H1 (cell line): ENCODE data around the gene GTSE1. TPM values are rescaled to one million over a fixed set of nuclear protein-coding genes. Genes with fewer than 3 reads are reported as not detected.

Experiments used
- BCL11A ChIP-seq, 2 experiments: IDR thresholded peaks; one replicate each; pipeline ENCODE4 v1.6.1; 2011; ENCODE audit warnings: low read depth in 2 of 2, low read length in 2 of 2, mild to moderate bottlenecking in 2 of 2
- CREB1 ChIP-seq: IDR thresholded peaks from 2 replicates; pipeline ENCODE4 v1.6.1; 2012; ENCODE audit warnings: inconsistent platforms
- HDAC6 ChIP-seq: IDR thresholded peaks from one replicate; pipeline ENCODE4 v1.7.1; 2012; ENCODE audit warnings: low read depth, mild to moderate bottlenecking, inconsistent platforms, low read length, moderate library complexity
- SRF ChIP-seq: IDR thresholded peaks from 2 replicates; pipeline ENCODE4 v1.6.1; 2011; ENCODE audit warnings: mild to moderate bottlenecking, low read depth, low read length, moderate library complexity
- polyA plus RNA-seq, 7 experiments: library from polyadenylated mRNA; depleted of rRNA in 3 of 7; stranded (reverse) in 5 of 7; unstranded in 2 of 7; fragments of >200 nt in 5 of 7; fragments of 200-250 nt in 2 of 7; gene quantifications; 1 replicate in 5 of 7; 2 replicates in 1 of 7; 4 replicates in 1 of 7; pipeline versions ENCODE4 v1.2.1 to v1.2.3, GENCODE V29; 2011 to 2013; ENCODE audit warnings: missing spikeins in 2 of 7, mixed read lengths in 2 of 7
- total RNA-seq: library from RNA; stranded (reverse); fragmentation: NEBNext Ultra II Directional; extraction: Animal tissue kit (Norgen Biotek cat#: 25700); gene quantifications from 2 replicates; pipeline ENCODE4 v1.2.1, GENCODE V29; 2021
- TF ChIP-seq, protein P1 (sequence below): fragments of 300-600 bp; sonication (generic); IDR thresholded peaks from 2 replicates; pipeline ENCODE4 v1.7.1; 2012; ENCODE audit warnings: low read length, moderate library complexity, mild to moderate bottlenecking, inconsistent platforms; ENCODE audit not compliant: insufficient replicate concordance
- TF ChIP-seq, protein P2 (sequence below), 3 experiments: IDR thresholded peaks; 1 replicate in 2 of 3; 2 replicates in 1 of 3; pipeline versions ENCODE4 v1.5.1 to v1.6.1; 2011; ENCODE audit warnings: low read length in 3 of 3, mild to moderate bottlenecking in 3 of 3, inconsistent platforms in 2 of 3, low read depth in 1 of 3, moderate library complexity in 1 of 3; ENCODE audit not compliant: insufficient read depth in 1 of 3; ENCODE audit errors: control extremely low read depth in 1 of 3

Gene GTSE1
- total and polyA plus RNA-seq, 2 of the 8 experiments (the other 6 are each of a cell fraction or from before 2014, with no cell fraction given): 17.5 to 38.6 TPM

DNA sequence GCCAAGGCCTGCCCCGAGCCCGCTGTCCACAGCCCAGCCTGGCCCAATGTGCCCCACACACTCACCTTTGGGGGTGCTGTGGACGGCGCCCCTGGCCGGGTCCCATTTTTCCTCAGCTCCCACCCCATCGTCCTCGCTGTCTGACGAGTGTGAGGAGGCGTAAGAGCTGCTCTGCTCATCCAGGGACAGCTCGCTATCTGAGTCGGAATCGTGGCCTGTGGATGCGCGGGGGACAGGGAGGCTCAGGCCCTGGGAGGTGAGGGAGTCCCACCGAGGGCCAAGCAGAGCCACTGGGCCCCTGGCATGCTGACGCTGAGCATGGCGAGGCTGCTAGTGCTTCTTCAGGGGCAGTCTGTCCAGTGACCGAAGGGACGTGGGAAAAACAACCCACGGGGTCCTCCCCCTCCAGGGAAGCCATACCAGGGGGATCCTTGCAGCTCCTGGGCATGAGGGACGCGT lies 68.5 kb downstream of the GTSE1 start (continued):
- TF ChIP-seq, protein P1, sequence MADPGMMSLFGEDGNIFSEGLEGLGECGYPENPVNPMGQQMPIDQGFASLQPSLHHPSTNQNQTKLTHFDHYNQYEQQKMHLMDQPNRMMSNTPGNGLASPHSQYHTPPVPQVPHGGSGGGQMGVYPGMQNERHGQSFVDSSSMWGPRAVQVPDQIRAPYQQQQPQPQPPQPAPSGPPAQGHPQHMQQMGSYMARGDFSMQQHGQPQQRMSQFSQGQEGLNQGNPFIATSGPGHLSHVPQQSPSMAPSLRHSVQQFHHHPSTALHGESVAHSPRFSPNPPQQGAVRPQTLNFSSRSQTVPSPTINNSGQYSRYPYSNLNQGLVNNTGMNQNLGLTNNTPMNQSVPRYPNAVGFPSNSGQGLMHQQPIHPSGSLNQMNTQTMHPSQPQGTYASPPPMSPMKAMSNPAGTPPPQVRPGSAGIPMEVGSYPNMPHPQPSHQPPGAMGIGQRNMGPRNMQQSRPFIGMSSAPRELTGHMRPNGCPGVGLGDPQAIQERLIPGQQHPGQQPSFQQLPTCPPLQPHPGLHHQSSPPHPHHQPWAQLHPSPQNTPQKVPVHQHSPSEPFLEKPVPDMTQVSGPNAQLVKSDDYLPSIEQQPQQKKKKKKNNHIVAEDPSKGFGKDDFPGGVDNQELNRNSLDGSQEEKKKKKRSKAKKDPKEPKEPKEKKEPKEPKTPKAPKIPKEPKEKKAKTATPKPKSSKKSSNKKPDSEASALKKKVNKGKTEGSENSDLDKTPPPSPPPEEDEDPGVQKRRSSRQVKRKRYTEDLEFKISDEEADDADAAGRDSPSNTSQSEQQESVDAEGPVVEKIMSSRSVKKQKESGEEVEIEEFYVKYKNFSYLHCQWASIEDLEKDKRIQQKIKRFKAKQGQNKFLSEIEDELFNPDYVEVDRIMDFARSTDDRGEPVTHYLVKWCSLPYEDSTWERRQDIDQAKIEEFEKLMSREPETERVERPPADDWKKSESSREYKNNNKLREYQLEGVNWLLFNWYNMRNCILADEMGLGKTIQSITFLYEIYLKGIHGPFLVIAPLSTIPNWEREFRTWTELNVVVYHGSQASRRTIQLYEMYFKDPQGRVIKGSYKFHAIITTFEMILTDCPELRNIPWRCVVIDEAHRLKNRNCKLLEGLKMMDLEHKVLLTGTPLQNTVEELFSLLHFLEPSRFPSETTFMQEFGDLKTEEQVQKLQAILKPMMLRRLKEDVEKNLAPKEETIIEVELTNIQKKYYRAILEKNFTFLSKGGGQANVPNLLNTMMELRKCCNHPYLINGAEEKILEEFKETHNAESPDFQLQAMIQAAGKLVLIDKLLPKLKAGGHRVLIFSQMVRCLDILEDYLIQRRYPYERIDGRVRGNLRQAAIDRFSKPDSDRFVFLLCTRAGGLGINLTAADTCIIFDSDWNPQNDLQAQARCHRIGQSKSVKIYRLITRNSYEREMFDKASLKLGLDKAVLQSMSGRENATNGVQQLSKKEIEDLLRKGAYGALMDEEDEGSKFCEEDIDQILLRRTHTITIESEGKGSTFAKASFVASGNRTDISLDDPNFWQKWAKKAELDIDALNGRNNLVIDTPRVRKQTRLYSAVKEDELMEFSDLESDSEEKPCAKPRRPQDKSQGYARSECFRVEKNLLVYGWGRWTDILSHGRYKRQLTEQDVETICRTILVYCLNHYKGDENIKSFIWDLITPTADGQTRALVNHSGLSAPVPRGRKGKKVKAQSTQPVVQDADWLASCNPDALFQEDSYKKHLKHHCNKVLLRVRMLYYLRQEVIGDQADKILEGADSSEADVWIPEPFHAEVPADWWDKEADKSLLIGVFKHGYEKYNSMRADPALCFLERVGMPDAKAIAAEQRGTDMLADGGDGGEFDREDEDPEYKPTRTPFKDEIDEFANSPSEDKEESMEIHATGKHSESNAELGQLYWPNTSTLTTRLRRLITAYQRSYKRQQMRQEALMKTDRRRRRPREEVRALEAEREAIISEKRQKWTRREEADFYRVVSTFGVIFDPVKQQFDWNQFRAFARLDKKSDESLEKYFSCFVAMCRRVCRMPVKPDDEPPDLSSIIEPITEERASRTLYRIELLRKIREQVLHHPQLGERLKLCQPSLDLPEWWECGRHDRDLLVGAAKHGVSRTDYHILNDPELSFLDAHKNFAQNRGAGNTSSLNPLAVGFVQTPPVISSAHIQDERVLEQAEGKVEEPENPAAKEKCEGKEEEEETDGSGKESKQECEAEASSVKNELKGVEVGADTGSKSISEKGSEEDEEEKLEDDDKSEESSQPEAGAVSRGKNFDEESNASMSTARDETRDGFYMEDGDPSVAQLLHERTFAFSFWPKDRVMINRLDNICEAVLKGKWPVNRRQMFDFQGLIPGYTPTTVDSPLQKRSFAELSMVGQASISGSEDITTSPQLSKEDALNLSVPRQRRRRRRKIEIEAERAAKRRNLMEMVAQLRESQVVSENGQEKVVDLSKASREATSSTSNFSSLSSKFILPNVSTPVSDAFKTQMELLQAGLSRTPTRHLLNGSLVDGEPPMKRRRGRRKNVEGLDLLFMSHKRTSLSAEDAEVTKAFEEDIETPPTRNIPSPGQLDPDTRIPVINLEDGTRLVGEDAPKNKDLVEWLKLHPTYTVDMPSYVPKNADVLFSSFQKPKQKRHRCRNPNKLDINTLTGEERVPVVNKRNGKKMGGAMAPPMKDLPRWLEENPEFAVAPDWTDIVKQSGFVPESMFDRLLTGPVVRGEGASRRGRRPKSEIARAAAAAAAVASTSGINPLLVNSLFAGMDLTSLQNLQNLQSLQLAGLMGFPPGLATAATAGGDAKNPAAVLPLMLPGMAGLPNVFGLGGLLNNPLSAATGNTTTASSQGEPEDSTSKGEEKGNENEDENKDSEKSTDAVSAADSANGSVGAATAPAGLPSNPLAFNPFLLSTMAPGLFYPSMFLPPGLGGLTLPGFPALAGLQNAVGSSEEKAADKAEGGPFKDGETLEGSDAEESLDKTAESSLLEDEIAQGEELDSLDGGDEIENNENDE: no peak
- TF ChIP-seq, protein P2, sequence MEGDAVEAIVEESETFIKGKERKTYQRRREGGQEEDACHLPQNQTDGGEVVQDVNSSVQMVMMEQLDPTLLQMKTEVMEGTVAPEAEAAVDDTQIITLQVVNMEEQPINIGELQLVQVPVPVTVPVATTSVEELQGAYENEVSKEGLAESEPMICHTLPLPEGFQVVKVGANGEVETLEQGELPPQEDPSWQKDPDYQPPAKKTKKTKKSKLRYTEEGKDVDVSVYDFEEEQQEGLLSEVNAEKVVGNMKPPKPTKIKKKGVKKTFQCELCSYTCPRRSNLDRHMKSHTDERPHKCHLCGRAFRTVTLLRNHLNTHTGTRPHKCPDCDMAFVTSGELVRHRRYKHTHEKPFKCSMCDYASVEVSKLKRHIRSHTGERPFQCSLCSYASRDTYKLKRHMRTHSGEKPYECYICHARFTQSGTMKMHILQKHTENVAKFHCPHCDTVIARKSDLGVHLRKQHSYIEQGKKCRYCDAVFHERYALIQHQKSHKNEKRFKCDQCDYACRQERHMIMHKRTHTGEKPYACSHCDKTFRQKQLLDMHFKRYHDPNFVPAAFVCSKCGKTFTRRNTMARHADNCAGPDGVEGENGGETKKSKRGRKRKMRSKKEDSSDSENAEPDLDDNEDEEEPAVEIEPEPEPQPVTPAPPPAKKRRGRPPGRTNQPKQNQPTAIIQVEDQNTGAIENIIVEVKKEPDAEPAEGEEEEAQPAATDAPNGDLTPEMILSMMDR (IDR thresholded peaks at IDR 0.05; ENCODE audit: control extremely low read depth in 1 of 3, insufficient read depth in 1 of 3, low read depth in 1 of 3, low read length in 3 of 3): no peak
- TF ChIP-seq HDAC6 (no peak), CREB1 (no peak), BCL11A (IDR thresholded peaks at IDR 0.05; ENCODE audit: low read depth in 2 of 2, low read length in 2 of 2) (no peak), SRF (no peak)
